ENCODE results near the gene RGS13. TPM values are rescaled to one million over a fixed set of nuclear protein-coding genes. Genes with fewer than 3 reads are reported as not detected.

RGS13 gene
- total RNA-seq, 4 donors from 2014 or later: 0.77 to 1.9 (median 1.1) TPM; not detected in 1

DNA sequence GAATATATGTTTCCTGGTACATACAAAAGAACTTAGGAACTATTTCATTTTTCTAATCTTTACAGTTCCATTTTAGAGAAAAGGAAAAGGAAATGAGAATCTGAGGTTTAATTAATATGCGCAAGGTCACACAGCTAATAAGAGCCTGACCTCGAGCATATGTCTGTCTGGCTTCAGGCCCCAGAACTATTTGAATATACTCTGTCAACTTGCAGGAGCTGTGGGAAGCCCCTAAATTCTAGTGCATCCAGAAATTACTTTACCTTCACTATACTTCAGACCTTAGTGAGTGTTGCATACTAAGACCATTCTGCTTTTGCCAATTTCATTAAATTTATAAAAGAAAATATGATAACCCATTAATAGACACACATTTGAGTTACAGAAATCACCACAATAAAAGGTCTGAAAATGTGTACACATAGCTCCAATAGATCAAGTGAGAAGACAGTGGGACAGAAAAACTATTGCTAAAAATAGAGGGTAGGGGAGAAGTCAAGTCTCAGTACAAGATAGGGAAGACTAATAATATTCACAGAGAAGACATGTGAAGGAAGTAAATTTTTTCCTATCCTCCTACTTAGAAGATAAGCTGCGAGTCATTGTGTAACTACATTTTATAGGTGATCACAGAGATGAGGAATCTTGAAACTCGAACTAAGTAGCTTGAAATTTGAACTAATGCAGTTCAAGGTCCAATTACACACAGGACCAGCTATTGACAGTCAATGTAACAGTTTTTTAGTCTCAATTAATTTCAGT is 3.8 kb downstream of the RGS13 start:
- no peaks in the 10 kb centered on the region for H3K4me1 ChIP-seq
- H3K27me3 ChIP-seq: no peaks in the 10 kb centered on the region
- no peaks in the 10 kb centered on the region for H3K9me3 ChIP-seq
- no peak for ATAC-seq
- WGBS, 2 donors (ENCODE audit: low coverage in 1 of 2): 60 to 65% methylated on average over 4 of the region's 4 CpGs
- no peaks in the 10 kb centered on the region for H3K36me3 ChIP-seq
- TF ChIP-seq POLR2AphosphoS5 (IDR thresholded peaks at IDR 0.05) (no peak), EP300 (IDR thresholded peaks at IDR 0.05) (no peak), POLR2A (IDR thresholded peaks at IDR 0.05) (no peak)
- TF ChIP-seq, protein P1, sequence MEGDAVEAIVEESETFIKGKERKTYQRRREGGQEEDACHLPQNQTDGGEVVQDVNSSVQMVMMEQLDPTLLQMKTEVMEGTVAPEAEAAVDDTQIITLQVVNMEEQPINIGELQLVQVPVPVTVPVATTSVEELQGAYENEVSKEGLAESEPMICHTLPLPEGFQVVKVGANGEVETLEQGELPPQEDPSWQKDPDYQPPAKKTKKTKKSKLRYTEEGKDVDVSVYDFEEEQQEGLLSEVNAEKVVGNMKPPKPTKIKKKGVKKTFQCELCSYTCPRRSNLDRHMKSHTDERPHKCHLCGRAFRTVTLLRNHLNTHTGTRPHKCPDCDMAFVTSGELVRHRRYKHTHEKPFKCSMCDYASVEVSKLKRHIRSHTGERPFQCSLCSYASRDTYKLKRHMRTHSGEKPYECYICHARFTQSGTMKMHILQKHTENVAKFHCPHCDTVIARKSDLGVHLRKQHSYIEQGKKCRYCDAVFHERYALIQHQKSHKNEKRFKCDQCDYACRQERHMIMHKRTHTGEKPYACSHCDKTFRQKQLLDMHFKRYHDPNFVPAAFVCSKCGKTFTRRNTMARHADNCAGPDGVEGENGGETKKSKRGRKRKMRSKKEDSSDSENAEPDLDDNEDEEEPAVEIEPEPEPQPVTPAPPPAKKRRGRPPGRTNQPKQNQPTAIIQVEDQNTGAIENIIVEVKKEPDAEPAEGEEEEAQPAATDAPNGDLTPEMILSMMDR (IDR thresholded peaks at IDR 0.05): no peak
- H3K27ac ChIP-seq: no peak overlapping the region
- H3K4me3 ChIP-seq: no peak overlapping the region

DNA sequence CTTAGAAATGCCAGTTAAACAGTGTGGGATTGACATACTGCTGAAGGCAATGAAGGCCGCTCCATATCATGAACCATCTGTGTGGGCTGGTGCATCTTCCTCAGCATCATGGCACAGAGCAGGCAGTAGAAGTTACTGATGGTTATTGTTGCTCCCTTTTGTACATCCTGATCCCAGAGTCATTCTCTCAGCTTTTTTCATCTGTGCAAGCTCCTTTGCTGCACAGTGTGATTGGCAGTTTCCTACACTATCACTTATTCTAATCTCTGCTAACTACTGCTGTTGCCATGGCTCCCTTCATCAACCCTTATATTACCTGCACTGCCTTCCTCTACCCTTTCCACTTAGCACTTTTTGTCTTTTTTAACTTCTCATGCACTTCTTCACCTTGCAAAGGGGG is 16.2 kb downstream of the RGS13 start:
- H3K27ac ChIP-seq: no peak overlapping the region
- peaks cover 0 to 11% (median 0%) of the 10 kb centered on the region in 3 donors for H3K4me1 ChIP-seq
- H3K36me3 ChIP-seq: no peaks in the 10 kb centered on the region
- WGBS, 2 donors (ENCODE audit: low coverage in 1 of 2): 100% methylated on average over 1 of the region's 1 CpG; no CpG with 5 or more reads in 1 of the 2 donors
- ATAC-seq: no peak
- H3K9me3 ChIP-seq: no peaks in the 10 kb centered on the region
- no peak for TF ChIP-seq POLR2A (IDR thresholded peaks at IDR 0.05)
- no peaks in the 10 kb centered on the region for H3K27me3 ChIP-seq
- no peak overlapping the region for H3K4me3 ChIP-seq

- H3K4me1 ChIP-seq: peaks cover 0 to 11% (median 0%) of the 10 kb centered on the region in 3 donors
- no peak overlapping the region for H3K27ac ChIP-seq
- no peaks in the 10 kb centered on the region for H3K27me3 ChIP-seq
- no peaks in the 10 kb centered on the region for H3K9me3 ChIP-seq
- no peak overlapping the region for H3K4me3 ChIP-seq
- TF ChIP-seq POLR2AphosphoS5 (IDR thresholded peaks at IDR 0.05): no peak
- TF ChIP-seq EP300 (IDR thresholded peaks at IDR 0.05): no peak
- TF ChIP-seq POLR2A (IDR thresholded peaks at IDR 0.05): no peak
- TF ChIP-seq, protein P1 (IDR thresholded peaks at IDR 0.05): no peak
- H3K36me3 ChIP-seq: no peaks in the 10 kb centered on the region
- no peak for ATAC-seq
Measured at GRCh38 chr1:192654120-192654519, 18.2 kb downstream of the RGS13 start.

- TF ChIP-seq POLR2A (IDR thresholded peaks at IDR 0.05) (no peak), EP300 (IDR thresholded peaks at IDR 0.05) (no peak), POLR2AphosphoS5 (IDR thresholded peaks at IDR 0.05) (no peak)
- TF ChIP-seq, protein P1 (IDR thresholded peaks at IDR 0.05): no peak
- Histone ChIP-seq H3K4me3 (no peak overlapping the region), H3K27ac (no peak overlapping the region), H3K27me3 (no peaks in the 10 kb centered on the region), H3K36me3 (no peaks in the 10 kb centered on the region), H3K4me1 (peaks cover 0 to 8% (median 0%) of the 10 kb centered on the region in 3 donors), H3K9me3 (no peaks in the 10 kb centered on the region)
- WGBS, 2 donors (ENCODE audit: low coverage in 1 of 2): 53 to 70% methylated on average over 4 of the region's 4 CpGs
- no peak for ATAC-seq
Measured at GRCh38 chr1:192654591-192655251, 18.8 kb downstream of the RGS13 start.

- H3K4me3 ChIP-seq: no peak overlapping the region
- no peaks in the 10 kb centered on the region for H3K27me3 ChIP-seq
- H3K4me1 ChIP-seq: no peaks in the 10 kb centered on the region
- H3K27ac ChIP-seq: no peak overlapping the region
- WGBS, 2 donors (ENCODE audit: low coverage in 1 of 2): 82 to 83% methylated on average over 3 to 4 of the region's 4 CpGs
- TF ChIP-seq POLR2AphosphoS5 (IDR thresholded peaks at IDR 0.05) (no peak), POLR2A (IDR thresholded peaks at IDR 0.05) (no peak), EP300 (IDR thresholded peaks at IDR 0.05) (no peak)
- TF ChIP-seq, protein P1 (IDR thresholded peaks at IDR 0.05): no peak
- ATAC-seq: no peak
- H3K36me3 ChIP-seq: no peaks in the 10 kb centered on the region
- H3K9me3 ChIP-seq: no peaks in the 10 kb centered on the region
Measured at GRCh38 chr1:192657760-192658159, 21.8 kb downstream of the RGS13 start.

Measured in gastroesophageal sphincter (tissue), 4 donors.